Suprapubic skin (tissue), 4 donors: ENCODE results near the gene PIEZO1. TPM values are rescaled to one million over a fixed set of nuclear protein-coding genes. Genes with fewer than 3 reads are reported as not detected.

ENCODE experiments used
- DNase-seq, 2 donors: peaks; one replicate each; pipeline ENCODE4 v3.0.0-alpha.2; 2019; ENCODE audit warnings: low spot score in 2 of 2
- H3K27ac ChIP-seq: fragments of 200-600 bp; sonication (generic); one replicate; pipeline ENCODE4 v1.5.1; 2019
- H3K27me3 ChIP-seq: fragments of 200-600 bp; sonication (generic); one replicate; pipeline ENCODE4 v1.5.1; 2019
- H3K36me3 ChIP-seq: fragments of 200-600 bp; sonication (generic); one replicate; pipeline ENCODE4 v1.5.1; 2019
- H3K4me1 ChIP-seq: fragments of 200-600 bp; sonication (generic); one replicate; pipeline ENCODE4 v1.5.1; 2019
- H3K4me3 ChIP-seq: fragments of 200-600 bp; sonication (generic); one replicate; pipeline ENCODE4 v1.5.1; 2019; ENCODE audit warnings: mild to moderate bottlenecking
- H3K9me3 ChIP-seq: fragments of 200-600 bp; sonication (generic); one replicate; pipeline ENCODE4 v1.5.1; 2019
- EP300 ChIP-seq: sonication (generic); formaldehyde crosslinking; IDR thresholded peaks from one replicate; pipeline ENCODE4 v1.6.1; 2017; ENCODE audit warnings: antibody characterized with exemption
- POLR2A ChIP-seq, 2 donors: fragments of 450-650 bp; IDR thresholded peaks; one replicate each; pipeline ENCODE4 v1.6.1; 2017; ENCODE audit warnings: antibody characterized with exemption in 2 of 2, mild to moderate bottlenecking in 2 of 2, moderate library complexity in 2 of 2
- POLR2AphosphoS5 ChIP-seq, 3 donors: sonication (generic); formaldehyde crosslinking; IDR thresholded peaks; one replicate each; pipeline ENCODE4 v1.6.1; 2017; ENCODE audit warnings: antibody characterized with exemption in 3 of 3
- WGBS: methylation state at CpG from one replicate; pipeline ENCODE4 v1.1.5; 2018; 5-methylcytosine and 5-hydroxymethylcytosine counted together
- total RNA-seq, 4 donors: library from RNA; depleted of rRNA; stranded (reverse); fragments of >200 nt; gene quantifications; one replicate each; pipeline ENCODE4 v1.1.0, GENCODE V29; 2016
- TF ChIP-seq, protein P1 (sequence below), 2 donors: fragments of 200-600 bp in 1 of 2; fragments of 450-650 bp in 1 of 2; sonication (generic) in 1 of 2; IDR thresholded peaks; one replicate each; pipeline ENCODE4 v1.5.1; 2016 to 2019; ENCODE audit warnings: antibody characterized with exemption in 2 of 2, mild to moderate bottlenecking in 1 of 2, moderate library complexity in 1 of 2

PIEZO1 gene
- total RNA-seq, 4 donors from 2014 or later = 185 to 269 (median 224) TPM

- Histone ChIP-seq H3K27ac (no peak overlapping the region), H3K4me3 (no peak overlapping the region), H3K27me3 (no peaks in the 10 kb centered on the region), H3K9me3 (no peaks in the 10 kb centered on the region), H3K36me3 (peaks cover 43% of the 10 kb centered on the region), H3K4me1 (peaks cover 37% of the 10 kb centered on the region)
- TF ChIP-seq POLR2AphosphoS5 (IDR thresholded peaks at IDR 0.05) = no peak
- TF ChIP-seq, protein P1, sequence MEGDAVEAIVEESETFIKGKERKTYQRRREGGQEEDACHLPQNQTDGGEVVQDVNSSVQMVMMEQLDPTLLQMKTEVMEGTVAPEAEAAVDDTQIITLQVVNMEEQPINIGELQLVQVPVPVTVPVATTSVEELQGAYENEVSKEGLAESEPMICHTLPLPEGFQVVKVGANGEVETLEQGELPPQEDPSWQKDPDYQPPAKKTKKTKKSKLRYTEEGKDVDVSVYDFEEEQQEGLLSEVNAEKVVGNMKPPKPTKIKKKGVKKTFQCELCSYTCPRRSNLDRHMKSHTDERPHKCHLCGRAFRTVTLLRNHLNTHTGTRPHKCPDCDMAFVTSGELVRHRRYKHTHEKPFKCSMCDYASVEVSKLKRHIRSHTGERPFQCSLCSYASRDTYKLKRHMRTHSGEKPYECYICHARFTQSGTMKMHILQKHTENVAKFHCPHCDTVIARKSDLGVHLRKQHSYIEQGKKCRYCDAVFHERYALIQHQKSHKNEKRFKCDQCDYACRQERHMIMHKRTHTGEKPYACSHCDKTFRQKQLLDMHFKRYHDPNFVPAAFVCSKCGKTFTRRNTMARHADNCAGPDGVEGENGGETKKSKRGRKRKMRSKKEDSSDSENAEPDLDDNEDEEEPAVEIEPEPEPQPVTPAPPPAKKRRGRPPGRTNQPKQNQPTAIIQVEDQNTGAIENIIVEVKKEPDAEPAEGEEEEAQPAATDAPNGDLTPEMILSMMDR (IDR thresholded peaks at IDR 0.05) = no peak
- DNase-seq = no peak
- 87% methylated on average over 15 of the region's 33 CpGs for WGBS
These were observed 44.9 kb downstream of the PIEZO1 start for GRCh38 chr16:88739977-88740726.

DNA sequence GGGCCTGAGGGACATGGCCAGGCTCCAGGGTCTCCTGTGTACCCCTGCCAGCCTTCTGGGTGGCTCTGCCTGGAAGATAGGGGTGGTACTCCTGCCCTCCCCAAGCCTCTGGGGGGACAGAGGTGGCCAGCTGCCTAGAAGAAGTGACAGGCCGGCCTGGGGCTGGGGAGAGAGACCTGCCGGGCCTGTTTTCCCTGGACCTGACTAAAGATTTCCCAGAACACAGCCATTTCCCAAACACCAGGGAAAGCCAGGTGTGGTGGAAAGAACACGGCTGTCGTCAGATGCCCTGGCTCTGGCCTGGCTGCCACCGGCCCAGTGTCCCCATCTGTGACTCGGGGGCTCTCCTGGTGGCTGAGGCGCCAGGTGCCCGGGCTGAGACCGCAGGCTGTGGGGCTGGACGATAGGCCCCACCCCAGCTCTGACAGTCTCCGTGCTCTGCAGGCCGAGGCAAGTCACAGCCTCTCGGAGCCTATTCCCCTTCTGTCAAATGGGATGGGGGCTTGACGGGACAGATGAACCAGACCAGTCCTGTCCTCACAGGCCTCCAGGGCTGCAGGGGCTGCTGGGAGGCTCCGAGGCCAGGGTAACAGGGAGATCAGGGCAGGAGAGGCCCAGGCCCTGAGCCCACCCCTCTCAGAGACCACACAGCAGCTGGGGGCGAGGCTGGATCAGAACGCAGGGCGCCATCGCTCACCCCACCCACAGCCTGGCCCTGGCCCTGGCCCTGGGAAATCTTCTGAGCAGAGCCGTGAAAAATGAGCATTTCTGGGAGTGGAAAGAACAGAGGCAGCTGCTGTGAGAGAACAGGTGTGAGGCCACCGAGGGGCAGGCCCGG lies 45.7 kb downstream of the PIEZO1 start:
- H3K9me3 ChIP-seq = no peaks in the 10 kb centered on the region
- no peak overlapping the region for H3K27ac ChIP-seq
- DNase-seq = no peak
- peaks cover 51% of the 10 kb centered on the region for H3K36me3 ChIP-seq
- H3K27me3 ChIP-seq = no peaks in the 10 kb centered on the region
- H3K4me1 ChIP-seq = peaks cover 30% of the 10 kb centered on the region
- 100% methylated on average over 2 of the region's 22 CpGs for WGBS
- H3K4me3 ChIP-seq = no peak overlapping the region
- TF ChIP-seq EP300 = no peak
- TF ChIP-seq, protein P1 (IDR thresholded peaks at IDR 0.05) = no peak
- no peak for TF ChIP-seq POLR2A (IDR thresholded peaks at IDR 0.05)
- TF ChIP-seq POLR2AphosphoS5 (IDR thresholded peaks at IDR 0.05) = no peak

- H3K27ac ChIP-seq = no peak overlapping the region
- DNase-seq = no peak
- H3K27me3 ChIP-seq = no peaks in the 10 kb centered on the region
- 89% methylated on average over 22 of the region's 41 CpGs for WGBS
- TF ChIP-seq POLR2AphosphoS5 (IDR thresholded peaks at IDR 0.05) (no peak), POLR2A (IDR thresholded peaks at IDR 0.05) (no peak), EP300 (no peak)
- TF ChIP-seq, protein P1 (IDR thresholded peaks at IDR 0.05) = no peak
- H3K4me1 ChIP-seq = peaks cover 20% of the 10 kb centered on the region
- H3K36me3 ChIP-seq = peaks cover 60% of the 10 kb centered on the region
- no peak overlapping the region for H3K4me3 ChIP-seq
- H3K9me3 ChIP-seq = no peaks in the 10 kb centered on the region
These were observed 46.6 kb downstream of the PIEZO1 start for GRCh38 chr16:88738151-88739084.

GRCh38 chr16:88737298-88738150 lies 47.5 kb downstream of the PIEZO1 start:
- WGBS = 77% methylated on average over 18 of the region's 54 CpGs
- no peak overlapping the region for H3K27ac ChIP-seq
- peaks cover 69% of the 10 kb centered on the region for H3K36me3 ChIP-seq

More at GRCh38 chr16:88737298-88738150, 47.5 kb downstream of the PIEZO1 start:
- no peak overlapping the region for H3K4me3 ChIP-seq
- DNase-seq = peak in 1 of 2 donors; percentile 89
- TF ChIP-seq, protein P1 (IDR thresholded peaks at IDR 0.05) = peak; percentile 96 to 99
- TF ChIP-seq POLR2AphosphoS5 (IDR thresholded peaks at IDR 0.05) = peak in 1 of 3 donors; percentile 48
- TF ChIP-seq EP300 = no peak
- no peak for TF ChIP-seq POLR2A (IDR thresholded peaks at IDR 0.05)
- no peaks in the 10 kb centered on the region for H3K27me3 ChIP-seq
- no peaks in the 10 kb centered on the region for H3K9me3 ChIP-seq
- peaks cover 19% of the 10 kb centered on the region for H3K4me1 ChIP-seq
